GDM1 (cell line): ENCODE measurements around the gene ANKMY2.
A peak's percentile ranks its signal among the peaks of the same experiment; 100 is the strongest.
"Not testable (repeated sequence)": the region's sequence is repeated elsewhere in the genome, so short reads cannot be mapped to it uniquely, and the experiment has no call there.

ENCODE experiments used
- DNase-seq: peaks from one replicate; lab custom pipeline; 2025; lab: John Stamatoyannopoulos, UW

The ANKMY2 gene

GRCh38 chr7:16659854-16660497 lies 14.4 kb upstream of the ANKMY2 start:
- not testable (repeated sequence) for DNase-seq

GRCh38 chr7:16657656-16658279 lies 12.2 kb upstream of the ANKMY2 start:
- no peak for DNase-seq

GRCh38 chr7:16656141-16656540 lies 10.6 kb upstream of the ANKMY2 start:
- no peak for DNase-seq

- DNase-seq, result no peak
Observed at GRCh38 chr7:16655394-16655793, 9.8 kb upstream of the ANKMY2 start.

- no peak for DNase-seq
Observed at GRCh38 chr7:16652888-16653287, 7.3 kb upstream of the ANKMY2 start.

GRCh38 chr7:16652240-16652583 lies 6.7 kb upstream of the ANKMY2 start:
- DNase-seq, result no peak

GRCh38 chr7:16651396-16652239 lies 6.1 kb upstream of the ANKMY2 start:
- no peak for DNase-seq

- no peak for DNase-seq
Observed at GRCh38 chr7:16650266-16650665, 4.7 kb upstream of the ANKMY2 start.

GRCh38 chr7:16649196-16649595 lies 3.6 kb upstream of the ANKMY2 start:
- DNase-seq, result no peak

- DNase-seq, result no peak
Observed at GRCh38 chr7:16648551-16648950, 3.0 kb upstream of the ANKMY2 start.

GRCh38 chr7:16647435-16647960 lies 1.9 kb upstream of the ANKMY2 start:
- no peak for DNase-seq

GRCh38 chr7:16646472-16647072 lies 1.0 kb upstream of the ANKMY2 start:
- DNase-seq, result no peak

- DNase-seq, result peak; percentile 43
Observed at GRCh38 chr7:16644636-16645592, 640 bp downstream of the ANKMY2 start.

- no peak for DNase-seq
Observed at GRCh38 chr7:16644157-16644556, 1.4 kb downstream of the ANKMY2 start.

GRCh38 chr7:16638282-16639280 lies 7.0 kb downstream of the ANKMY2 start:
- no peak for DNase-seq

GRCh38 chr7:16637379-16637778 lies 8.2 kb downstream of the ANKMY2 start:
- DNase-seq, result no peak

GRCh38 chr7:16636555-16637101 lies 8.9 kb downstream of the ANKMY2 start:
- DNase-seq, result no peak

- no peak for DNase-seq
Observed at GRCh38 chr7:16634271-16634738, 11.2 kb downstream of the ANKMY2 start.

- DNase-seq, result no peak
Observed at GRCh38 chr7:16630654-16631053, 14.9 kb downstream of the ANKMY2 start.

GRCh38 chr7:16627236-16627635 lies 18.3 kb downstream of the ANKMY2 start:
- DNase-seq, result no peak
